NCI-H226 (cell line): ENCODE measurements around the gene SRP14.
A peak's percentile ranks its signal among the peaks of the same experiment; 100 is the strongest.
"Not testable (repeated sequence)": the region's sequence is repeated elsewhere in the genome, so short reads cannot be mapped to it uniquely, and the experiment has no call there.

Experiments used
- DNase-seq: peaks from one replicate; pipeline ENCODE4 v3.0.0-alpha.2; 2015

SRP14 gene

DNA sequence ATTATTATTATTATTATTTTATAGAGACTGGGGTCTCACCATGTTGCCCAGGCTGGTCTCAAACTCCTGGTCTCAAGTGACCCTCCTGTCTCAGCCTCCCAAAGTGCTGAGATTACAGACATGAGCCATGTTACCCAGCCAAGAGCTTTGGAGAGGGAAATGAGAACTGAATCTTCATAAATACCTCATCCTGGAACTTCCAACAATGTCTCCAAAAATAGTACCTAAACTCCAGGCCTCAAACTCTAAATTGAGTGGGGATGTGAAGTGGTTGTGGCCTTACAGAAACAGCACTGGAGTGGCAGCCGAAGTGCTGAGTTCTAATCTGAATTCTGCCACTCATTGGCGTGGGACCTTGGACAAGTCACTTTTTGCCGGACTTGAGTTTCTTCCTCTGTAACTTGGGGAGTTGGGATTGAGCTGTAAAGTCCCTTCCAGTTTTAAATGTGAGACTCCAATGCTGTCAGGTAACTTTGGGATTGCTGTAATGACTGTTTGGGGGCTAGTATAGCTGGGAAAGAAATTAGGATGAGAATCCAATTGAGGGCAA, 10.0 kb upstream of the SRP14 start:
- DNase-seq: no peak

DNA sequence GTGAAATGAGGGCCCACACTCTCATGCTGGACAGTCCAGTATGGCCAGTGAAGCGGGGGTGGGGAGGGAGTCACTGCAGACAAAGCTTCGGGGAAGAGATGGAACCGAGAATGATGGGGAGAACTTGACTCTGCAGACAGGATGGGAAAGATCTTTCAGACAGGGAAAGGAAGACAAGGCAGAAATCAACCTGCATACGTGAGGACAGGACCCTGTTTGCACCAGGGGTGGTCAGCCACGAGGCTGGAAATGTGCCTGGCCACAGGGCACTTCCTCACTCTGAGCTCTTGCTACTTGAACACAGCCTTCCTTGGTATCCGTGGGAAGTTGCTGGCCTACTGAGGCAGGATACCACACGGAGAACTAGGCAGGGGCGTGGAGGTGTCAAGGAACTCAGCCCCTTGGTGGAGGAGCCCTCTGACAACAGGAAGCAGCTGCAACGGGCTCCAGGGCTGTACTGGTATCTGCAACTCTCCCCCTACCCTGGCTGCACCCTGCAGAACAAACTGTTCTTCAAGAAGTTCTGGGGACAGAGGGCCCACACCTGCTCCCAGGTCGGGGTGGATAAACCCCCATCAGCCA, 9.3 kb upstream of the SRP14 start:
- no peak for DNase-seq

DNA sequence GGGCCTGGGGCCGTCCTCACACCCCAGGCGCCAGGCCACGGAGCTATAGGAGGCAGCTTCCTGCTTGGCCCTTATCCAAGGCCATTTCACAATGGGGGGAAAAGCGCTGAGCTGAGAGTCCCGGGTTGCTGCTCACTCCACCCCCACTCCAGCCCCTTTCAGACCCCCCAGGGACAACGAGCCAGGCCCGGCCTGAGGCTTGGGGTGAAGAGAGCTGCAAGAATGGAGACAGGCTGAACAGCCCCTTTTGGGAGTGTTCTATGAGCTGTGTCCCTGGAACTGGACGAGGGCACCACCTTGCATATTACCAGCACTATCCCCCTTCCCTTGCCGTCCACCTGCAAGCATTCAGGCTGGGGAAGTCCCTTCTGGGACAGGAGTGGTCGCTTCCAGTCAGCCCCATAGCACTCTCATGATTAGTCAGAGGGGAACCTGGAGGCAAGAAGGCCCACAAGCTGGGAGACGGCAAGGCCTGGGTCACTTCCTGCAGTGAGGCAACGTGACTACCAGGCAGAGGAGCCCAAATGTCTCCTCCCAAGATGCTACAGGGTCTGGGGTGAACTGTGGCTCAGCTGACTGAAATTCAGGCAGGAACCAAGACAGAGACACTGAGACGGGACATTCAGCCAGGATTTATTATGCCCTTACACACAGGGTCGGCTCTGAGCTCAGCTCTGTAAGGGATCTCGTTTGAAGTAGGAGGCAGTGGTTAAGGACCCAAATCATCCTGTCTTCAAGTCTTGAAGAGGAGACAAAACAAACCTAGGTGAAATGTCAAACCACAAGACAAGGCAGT, 8.6 kb upstream of the SRP14 start:
- DNase-seq: peak; percentile 46

DNA sequence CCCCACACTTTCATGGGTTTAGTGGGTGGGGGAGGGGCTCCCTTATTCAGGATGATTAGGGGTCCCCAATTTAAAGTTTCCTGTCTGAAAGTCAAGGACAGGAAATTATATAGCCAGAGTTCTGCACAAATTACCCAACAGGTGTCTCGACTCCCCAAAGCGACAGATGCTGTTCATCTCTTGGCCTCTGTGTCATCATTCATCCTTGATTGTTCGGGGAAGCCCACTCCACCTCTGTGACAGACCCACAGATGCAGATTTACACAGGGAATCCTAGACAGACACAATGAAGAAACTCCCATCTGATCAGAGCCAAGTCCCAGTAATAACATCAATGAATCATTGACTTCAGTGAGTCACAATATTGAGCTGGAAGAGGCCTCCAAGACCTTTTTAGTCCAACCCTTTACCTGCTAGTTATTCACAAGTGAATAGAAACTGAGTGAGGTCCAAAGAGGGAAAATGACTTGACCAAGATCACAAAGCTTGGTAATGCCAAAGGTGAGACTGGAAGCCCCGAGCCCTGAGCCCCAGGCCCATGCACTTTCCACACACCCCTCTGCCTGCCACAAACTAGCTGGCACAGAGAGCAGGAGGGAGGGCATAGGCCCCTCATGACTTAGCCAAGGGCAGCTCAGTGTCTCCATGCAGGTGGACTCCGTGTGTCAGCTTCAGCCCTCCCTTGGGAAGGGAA, 7.9 kb upstream of the SRP14 start:
- DNase-seq: peak; percentile 34

DNA sequence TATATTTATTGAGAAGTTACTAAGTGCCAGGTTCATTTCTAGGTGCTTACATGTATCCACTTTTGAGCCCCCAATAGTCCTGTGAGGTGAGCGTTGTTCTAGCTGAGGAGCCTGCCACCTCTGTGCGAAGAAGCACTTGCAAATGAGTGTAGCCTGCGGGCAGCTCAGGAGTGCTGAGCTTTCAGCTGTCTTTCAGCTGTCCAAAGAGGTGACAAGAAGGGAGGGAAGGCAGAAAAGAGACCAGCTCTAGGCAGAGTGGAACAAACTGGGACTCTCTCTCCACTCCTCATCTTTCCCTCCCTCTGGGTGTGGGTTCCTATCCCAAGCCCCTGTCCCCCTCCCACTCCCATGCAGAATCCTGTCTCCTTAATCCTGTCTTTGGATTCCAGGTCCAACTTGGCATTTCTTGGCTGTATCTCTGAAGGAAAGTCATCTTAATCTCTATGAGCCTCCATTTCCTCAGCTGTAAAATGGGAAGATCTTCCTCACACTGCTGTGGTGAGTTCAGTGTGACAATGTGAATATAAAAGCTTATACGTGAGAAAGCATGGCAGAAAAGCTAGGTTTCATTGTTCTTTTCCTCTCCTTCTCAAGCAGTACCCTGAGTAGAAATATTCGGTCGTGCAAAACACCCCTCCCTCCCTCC, 6.7 kb upstream of the SRP14 start:
- no peak for DNase-seq

DNA sequence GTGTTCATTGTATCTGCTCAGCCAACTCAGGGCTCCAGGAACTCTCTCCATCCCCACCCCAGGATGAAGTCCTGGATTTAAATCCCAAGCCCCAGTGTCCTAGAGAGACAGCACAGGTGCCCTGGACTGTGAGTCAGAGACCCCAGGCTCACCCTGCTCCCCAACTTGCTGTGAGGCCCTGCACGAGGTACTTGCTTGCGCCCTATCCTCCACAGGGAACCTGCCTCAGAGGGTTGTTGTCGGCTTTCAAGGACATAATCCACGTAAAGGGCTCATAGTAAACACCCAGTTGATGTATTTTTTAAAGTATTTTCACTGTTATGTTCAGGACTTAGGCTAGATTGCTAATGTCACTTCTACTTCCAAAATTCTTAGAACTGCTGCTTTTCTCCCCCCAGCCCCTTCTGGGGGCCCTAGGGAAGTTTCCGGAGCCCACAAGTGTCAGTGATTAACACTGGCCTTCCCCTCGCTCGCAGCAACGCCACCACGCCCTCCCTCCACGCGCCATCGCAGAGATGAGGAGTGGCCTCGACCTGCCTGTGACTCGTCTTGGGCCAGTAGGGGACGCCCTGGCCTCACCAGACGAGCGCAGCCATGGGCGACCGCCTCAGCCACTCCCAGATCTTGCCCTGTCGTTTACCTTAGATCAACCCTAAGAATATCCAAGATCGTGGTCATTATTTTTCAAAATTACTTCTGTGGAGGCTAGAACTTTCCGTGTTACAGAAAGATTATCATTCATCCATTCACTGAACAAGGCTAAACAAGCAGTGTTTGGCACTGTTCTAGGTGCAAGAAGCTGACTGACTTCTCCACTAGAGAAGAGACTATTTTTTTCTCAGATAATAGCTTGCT, 6.0 kb upstream of the SRP14 start:
- DNase-seq: peak; percentile 41

DNA sequence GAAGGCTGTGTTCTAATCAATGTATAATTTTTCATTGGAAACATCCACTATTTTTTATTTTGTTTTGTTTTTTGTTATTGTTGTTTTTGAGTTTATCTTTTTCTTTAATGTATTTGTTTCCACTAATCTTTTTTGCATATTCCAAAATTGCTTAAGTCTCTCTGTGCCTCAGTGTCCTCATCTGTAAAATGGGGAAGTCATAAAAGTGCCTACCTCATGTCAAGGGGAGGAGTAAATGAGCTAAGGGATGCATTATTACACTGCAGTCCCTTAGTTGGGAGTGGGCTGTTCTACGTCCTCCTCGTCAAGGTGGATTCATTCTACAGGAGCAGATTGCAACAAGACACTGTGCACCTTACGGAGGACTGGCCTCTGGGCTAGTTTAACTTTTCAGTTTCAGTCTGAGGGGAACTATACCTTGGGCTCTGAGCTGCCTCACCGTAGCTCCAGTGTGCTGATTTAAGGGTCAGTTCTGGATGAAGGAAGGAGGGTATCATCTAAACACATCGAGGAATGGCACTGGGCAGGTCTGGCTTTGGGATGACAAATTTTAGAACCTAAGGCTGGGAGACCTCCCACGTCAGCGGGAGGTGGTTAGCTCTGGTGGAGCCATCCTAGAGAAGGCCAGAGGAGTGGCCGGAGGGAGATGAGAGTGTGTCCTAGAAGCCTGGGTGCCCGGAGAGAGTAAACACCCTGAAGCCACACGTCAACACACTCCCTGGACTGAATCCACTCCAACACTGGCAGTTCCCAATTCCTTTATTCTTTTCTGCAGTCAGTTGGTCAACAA, 5.1 kb upstream of the SRP14 start:
- DNase-seq: no peak

DNA sequence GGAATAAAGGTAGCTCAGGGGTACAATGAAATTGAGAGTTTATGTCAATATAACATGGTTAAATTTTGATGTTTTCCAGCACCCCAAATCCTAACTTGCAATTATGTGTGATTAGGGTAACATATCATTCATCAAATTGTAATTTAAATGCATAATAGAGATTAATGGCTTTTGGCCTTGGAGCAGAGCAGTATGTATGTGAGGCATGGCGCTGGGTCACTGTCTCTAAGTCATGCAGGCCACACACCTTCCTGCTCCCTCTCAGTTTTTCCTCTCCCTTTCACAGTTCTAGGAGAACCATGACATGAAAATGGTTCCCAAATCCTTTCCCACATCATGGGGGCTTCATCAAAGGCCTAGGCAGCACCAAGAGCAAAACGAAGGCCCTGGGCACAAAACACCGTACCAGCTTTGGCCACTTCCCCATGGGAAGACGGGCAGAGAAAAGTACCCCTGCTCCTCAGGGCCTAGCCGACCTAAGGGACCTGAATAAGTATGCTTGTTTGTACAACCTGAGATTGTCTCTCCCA, 3.9 kb upstream of the SRP14 start:
- no peak for DNase-seq

DNA sequence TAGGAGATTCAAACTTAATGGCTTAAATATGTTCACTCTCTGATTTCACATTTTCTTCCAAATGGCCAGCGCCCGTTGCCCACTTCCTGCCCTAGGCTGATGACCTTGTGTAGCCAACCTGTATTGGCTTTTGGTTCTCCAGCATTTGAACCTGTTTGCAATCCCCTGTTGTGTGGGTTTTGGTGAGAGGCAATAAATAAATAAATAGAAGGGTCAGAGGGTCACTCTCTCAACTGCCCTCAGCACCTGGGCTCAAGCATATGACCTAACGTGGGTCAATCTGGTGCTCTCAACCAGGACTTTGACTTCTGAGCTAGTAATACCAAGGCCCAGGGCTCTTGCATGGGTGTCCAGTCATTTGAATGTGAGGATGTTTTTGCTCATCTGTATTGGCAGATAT, 1.8 kb upstream of the SRP14 start:
- no peak for DNase-seq

DNA sequence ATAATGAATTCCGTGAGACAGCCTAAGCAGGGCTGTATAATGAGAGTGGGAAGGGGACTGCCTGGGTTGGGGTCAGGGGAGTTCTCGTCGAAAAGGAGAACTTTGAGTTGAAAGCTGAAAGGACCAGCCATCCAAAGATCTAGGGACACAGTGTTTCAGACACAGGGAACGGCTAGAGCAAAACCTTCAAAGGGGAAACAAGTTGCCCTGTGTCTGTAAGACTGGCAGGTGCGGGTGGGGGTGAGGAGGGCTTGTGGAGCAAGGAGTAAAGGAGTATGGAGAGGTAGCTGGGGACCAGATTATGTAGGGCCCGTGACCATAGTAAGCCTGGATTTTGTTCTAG, 1.3 kb upstream of the SRP14 start:
- no peak for DNase-seq

DNA sequence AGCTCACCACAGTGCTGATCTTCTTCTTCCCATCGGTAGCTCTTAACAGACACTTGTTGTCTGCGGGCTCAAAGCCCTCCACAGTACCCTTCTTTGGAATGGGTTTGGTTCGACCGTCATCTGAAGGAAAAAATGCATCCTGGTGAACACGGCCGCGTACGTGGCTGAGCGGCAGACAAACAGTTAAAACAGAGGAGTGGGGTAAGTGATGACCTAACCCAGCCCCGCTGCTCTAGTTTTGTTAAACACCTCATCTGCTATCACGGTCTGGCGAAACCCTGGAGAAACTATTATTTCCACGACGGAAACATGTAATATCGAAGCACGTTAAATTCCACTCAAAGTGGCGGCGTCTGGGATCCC, 725 bp downstream of the SRP14 start:
- DNase-seq: no peak

DNA sequence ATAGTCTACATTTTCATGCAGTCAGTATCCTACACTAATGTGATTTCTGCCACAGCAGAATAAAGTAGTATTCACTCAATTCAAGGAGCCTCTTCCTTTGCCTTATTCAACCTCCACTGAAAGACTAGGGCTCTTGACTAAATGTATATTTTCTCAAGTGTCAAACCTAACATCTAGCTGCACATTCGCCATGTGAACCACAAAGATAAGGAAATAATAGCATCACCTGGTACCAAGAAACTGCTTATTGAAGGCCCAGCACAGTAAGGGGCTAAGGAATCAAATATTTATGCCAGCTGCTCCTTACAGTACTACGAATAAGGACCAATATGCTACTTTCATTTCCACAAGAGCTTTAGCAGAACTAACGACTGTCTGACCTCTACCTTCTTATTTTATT, 1.3 kb downstream of the SRP14 start:
- DNase-seq: no peak

DNA sequence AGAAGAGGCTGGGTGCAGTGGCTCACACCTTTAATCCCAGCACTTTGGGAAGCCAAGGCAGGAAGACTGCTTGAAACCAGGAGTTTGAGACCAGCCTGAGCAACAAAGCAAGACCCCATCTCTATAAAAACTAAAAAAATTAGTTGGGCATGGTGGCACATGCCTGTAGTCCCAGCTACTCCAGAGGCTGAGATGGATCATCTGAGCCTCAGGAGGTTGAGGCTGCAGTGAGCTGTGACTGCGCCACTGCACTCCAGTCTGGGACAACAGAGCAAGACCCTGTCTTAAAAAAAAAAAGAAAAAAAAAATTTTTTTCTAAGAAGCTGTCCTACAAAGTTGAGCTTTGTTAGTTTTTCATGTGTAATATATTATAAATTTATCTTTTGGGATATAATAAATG, 3.8 kb downstream of the SRP14 start:
- DNase-seq: not testable (repeated sequence)

DNA sequence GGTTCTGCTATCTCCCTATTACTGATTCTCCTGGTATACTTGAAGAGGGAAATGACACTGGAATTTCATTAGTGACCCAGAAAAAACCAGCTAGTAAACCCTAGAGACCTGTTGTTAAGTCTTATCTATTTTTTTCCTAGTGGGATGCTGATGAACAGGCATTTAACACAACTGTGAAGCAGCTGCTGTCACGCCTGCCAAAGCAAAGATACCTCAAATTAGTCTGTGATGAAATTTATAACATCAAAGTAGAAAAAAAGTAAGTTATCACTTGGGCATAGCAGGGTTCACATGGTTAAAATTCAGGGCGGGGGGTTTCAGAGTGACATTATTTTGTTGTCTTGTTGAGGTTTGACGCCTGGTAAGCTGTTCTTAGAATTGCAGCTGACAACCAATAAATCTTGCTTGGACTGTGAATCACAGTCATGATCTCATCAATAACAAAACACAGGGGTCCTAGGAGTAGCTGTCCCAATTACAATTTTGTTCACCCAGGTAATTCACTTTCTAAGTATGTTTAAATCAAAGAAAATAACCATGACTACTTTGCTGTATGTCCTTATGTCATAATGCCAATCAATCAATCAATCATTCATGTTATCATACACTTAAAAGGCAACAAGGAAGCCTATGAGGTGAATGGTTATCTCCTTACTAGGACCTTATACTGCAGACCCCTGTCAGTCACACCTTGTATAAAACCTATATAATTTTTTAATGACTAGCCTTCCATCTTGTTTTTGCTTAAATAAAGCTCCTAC, 4.6 kb downstream of the SRP14 start:
- DNase-seq: no peak

DNA sequence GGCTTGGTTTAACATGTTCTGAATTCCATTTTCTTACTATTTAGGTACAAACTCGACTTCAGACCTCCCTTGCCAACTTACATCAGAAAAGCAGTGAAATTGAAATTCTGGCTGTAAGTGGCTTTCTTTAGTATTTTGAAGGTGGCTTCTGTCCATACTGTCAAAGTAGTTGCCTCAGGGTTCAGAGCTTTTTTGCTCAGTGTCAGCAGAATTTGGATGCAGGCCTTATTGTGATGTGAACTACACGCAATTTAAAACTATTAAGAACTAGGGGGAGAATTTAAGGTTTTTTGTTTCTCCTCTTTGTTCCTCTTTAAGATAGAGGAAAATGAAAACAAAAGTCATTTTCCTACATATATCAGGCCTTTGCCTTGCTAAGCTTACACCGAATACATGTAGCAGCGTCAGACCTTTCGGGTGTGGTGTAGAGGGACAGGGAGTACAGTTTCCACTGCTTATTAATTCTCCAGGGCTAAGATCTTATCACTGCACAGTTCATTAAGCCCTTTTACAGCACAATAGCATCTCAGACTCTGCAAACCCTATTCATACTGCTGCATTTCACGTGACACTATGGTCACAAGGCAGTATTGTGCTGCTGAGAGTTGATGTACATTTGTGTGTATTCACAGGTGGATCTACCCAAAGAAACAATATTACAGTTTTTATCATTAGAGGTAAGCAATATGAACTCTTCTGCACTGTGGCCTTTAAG, 6.7 kb downstream of the SRP14 start:
- no peak for DNase-seq

DNA sequence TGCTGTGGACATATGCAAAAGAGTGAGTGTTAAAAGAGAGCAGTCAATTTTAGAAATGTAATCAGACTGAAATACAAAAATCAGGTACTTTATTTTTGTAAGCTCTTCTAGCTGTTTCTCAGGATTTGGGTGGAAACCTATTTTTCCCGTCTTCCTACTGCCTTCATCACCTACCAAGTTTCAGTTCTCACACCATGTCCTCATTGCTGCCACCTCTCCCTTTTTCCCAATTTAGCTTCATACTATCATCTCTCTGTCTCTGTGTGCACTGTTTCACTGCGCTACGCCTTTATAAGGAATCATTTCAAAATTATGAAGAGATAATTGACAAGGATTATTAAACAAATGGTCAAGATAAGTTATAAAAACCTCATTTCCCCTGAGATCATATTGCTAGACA, 7.7 kb downstream of the SRP14 start:
- DNase-seq: no peak

DNA sequence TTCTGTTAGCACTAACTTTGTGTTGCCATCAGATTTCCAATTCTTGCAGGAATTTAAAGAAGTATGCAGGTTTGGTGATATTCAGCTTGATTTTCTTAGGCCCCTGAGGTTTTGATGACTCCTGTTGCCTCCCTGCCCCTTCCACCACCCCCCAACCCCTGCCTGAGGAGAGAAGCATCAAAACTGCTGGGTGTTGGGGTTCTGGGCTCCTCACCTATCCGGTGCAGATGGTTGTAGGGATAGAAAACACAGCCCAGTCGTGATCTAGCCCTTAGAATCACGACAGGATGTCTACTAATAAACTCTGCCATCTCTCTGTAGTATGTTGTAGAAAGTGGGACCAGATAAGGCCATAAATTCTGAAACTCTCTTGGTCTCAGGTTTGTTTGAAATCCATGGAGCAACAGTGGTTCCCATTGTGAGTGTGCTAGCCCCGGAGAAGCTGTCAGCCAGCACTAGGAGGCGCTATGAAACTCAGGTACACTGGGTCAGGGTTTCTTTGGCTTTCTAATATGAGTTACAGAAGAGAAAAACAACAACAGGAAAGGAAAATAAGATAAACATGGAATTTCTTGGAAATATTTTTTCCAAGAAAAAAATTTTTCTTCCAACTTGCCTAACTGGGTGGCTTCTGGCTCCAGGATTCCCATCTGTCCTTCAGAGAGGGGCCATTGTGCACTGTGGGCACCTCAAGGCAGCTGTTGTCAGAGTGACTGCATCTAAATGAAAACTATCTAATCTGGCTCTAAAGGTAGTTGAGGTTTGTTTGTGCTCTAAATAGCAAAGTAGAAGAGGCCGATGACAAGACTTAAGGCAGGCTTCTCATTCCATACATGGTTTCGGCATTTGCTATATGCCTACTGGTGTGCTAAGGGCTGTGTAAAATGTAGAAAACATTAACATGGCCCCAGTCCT, 8.7 kb downstream of the SRP14 start:
- DNase-seq: no peak

DNA sequence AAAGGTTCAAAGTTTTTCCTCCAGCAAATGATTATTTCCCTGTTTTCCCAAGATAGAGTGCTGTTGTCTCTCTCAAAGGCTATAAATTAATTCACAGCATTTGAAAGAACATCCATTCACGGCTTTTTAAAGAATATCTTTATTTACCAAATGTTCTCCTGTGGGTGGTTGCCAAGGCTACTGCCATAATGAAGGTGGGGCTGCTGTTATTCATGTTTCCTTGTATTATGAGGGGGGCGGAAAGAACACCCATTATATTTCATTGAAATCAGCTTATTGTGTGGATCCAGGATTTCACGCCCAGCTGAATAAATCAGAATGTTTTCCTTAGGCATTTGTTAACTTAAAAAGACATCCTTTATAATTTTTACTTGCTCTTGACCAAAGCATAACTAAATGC, 10.1 kb downstream of the SRP14 start:
- no peak for DNase-seq

DNA sequence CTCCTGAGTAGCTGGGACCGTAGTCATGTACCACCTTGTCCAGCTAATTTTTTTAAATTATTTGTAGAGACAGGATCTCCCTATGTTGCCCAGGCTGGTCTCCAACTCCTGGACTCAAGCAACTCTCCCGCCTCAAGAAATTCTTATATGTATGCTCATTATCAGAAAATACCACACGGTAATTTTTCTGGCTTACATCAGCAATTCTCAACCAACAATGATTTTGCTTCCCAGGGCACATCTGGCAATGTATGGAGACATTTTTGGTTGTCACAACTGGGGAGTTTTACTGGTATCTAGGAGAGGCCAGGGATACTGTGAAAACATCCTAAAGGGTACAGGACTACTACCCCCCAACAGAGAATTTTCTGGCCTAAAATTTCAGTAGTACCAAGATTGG, 10.8 kb downstream of the SRP14 start:
- DNase-seq: no peak
